ENCODE results near the gene KRT86.

The KRT86 gene

DNA sequence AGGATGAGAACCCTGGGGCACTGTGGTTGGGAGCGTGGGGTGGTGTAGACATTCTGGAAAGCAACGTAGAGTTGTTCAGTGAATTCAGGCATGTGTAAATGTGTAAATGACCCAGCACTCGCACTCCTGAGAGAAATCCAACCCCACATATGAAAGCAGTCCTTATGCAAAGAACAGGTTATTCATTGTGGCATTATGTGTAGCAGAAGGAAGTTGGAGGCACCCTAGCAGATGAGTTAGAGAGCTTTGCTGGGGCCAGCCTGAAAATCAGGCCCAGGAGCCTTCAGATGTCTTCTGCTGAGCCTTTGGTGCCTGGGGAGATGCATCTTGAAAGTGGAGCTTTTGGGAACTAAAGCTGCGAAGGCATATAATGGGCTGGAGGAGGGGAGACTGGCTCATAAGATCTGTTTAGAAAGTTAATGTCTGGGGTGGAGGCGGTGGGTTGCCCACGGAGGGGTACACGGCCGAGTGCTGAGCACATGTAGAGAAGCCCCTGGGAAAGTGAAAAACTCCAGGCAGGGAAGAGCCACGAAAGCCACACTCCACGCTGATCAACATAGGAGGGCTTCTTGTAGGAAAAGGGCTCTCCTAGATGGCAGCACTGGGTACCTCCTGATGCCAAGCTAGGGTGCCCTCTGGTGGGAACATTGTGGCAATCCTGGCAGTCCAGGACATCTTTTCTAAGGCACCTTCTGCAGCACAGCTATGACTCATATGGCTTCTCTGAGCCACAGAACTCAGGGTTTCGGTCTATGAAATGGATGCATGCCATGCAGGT is 52.8 kb downstream of the KRT86 start:
- TF ChIP-seq, protein P1, sequence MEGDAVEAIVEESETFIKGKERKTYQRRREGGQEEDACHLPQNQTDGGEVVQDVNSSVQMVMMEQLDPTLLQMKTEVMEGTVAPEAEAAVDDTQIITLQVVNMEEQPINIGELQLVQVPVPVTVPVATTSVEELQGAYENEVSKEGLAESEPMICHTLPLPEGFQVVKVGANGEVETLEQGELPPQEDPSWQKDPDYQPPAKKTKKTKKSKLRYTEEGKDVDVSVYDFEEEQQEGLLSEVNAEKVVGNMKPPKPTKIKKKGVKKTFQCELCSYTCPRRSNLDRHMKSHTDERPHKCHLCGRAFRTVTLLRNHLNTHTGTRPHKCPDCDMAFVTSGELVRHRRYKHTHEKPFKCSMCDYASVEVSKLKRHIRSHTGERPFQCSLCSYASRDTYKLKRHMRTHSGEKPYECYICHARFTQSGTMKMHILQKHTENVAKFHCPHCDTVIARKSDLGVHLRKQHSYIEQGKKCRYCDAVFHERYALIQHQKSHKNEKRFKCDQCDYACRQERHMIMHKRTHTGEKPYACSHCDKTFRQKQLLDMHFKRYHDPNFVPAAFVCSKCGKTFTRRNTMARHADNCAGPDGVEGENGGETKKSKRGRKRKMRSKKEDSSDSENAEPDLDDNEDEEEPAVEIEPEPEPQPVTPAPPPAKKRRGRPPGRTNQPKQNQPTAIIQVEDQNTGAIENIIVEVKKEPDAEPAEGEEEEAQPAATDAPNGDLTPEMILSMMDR (conservative IDR thresholded peaks at IDR 0.05; ENCODE audit: low read depth, low read length) = peak; percentile 88
- no peak overlapping the region for H3K4me3 ChIP-seq (ENCODE audit: low read depth, low read length)
- peak; percentile 92 for DNase-seq (ENCODE audit: low read depth)

DNA sequence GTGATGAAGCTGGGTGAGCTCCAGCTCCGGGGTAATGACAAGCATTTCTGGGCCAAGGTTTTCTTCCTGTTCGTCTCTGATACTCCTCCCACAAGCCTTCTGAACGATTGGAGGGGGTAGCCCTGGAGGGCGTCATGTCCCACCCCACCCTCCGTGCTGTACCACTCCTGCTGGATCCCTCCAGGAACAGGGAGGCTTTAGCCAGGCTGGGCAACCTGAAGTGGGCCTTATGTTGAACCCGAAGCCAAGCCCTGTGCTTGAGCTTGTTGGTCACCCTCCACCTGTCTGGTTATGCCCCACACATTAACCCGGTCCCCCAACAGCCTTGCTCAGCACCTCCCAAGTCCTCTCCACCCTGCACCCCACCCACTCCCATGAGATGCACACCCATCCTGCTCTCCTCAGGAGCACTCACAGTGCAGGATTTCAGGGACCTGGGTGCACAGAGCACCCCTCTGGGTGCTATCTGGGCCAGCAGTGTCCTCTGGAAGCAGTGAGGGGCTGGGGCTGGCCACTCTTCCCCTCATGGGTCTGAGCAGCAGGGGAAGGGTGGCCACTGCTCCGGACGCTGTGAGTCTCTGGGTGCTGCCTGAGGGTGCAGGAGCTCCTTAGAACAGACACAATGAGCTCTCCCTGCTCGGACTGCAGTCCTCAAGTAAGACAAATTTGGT is 53.5 kb downstream of the KRT86 start:
- no peak for DNase-seq (ENCODE audit: low read depth)
- TF ChIP-seq, protein P1 (conservative IDR thresholded peaks at IDR 0.05; ENCODE audit: low read depth, low read length) = no peak
- H3K4me3 ChIP-seq (ENCODE audit: low read depth, low read length) = no peak overlapping the region

DNA sequence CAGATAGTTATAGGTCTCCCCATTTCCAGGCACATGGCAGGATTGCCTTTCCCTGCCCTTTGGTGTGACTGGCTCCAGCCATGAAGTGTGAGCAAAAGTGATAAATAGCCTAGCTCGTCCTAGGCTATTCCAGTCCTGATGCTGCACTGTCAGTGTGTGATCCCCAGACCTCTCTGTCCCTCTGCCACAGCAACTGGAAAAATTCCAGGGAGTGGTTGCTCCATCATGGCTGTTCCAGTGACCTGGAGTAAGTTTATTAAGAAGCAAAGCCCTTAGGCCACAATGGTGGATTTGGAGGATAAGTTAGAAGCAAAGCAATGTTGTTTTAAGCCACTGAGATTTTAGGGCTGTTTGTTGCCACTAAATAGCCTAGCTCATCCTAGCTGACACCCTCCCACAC is 56.6 kb downstream of the KRT86 start:
- TF ChIP-seq, protein P1 (conservative IDR thresholded peaks at IDR 0.05; ENCODE audit: low read depth, low read length) = no peak
- DNase-seq (ENCODE audit: low read depth) = no peak
- H3K4me3 ChIP-seq (ENCODE audit: low read depth, low read length) = no peak overlapping the region

DNA sequence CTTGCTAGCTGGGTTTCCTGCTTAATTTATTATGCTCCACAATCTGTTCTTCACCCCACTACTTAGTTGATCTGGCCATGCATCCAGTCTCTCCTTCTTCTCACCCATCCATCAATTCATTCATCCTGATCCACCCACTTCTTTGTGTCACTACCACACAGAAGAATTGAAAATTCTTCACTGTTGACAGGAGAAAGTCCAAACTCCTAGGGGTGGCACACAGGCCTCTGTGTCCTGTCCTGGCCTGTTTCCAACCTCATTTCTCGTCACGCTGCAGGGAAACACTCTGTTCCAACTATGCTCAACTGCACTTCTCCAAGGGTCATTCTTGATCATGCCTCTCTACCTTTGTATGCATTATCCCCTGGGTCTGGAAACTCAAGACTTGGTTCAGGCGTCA is 57.4 kb downstream of the KRT86 start:
- DNase-seq (ENCODE audit: low read depth) = no peak
- TF ChIP-seq, protein P1 (conservative IDR thresholded peaks at IDR 0.05; ENCODE audit: low read depth, low read length) = no peak

DNA sequence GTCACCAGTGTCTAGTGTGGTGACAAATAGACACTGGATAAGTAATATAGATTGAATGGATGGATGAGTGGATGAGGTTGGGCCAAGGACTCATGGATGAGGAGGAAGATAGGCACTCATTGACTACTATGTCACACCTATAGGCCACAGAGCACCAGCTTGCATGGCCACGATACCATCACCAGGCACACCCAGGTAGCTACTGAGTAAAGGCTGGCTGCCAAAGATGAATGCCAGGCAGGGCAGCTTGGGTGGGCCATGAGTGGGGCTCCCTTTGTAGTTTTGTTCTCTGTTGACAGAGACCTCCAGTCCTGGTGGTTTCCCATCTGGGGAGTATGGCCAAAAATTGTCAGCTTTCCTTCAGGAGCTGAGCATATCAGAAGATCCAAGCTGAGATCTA is 57.9 kb downstream of the KRT86 start:
- DNase-seq (ENCODE audit: low read depth) = no peak
- TF ChIP-seq, protein P1 (conservative IDR thresholded peaks at IDR 0.05; ENCODE audit: low read depth, low read length) = no peak
- H3K4me3 ChIP-seq (ENCODE audit: low read depth, low read length) = no peak overlapping the region

More for the DNA sequence above, 57.4 kb downstream of the KRT86 start:
- no peak overlapping the region for H3K4me3 ChIP-seq (ENCODE audit: low read depth, low read length)

DNA sequence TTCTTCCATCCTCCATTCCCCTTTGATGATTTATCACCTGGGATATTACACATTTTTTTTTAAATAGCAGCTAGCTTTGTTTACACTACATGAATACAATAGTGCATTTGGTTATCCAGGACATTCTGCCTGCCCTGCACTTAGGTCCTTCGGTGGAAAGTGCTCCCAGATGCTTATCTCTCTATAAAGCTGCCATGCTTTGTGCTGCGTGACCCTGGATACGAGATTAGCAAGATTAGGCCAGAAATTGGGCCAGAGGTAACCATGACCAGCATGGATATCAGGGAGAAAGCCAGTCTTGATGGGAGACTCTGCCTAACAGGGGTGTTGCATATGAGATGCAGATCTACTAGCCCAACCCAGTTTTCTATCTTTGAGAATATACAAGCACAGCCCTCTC is 58.9 kb downstream of the KRT86 start:
- TF ChIP-seq, protein P1 (conservative IDR thresholded peaks at IDR 0.05; ENCODE audit: low read depth, low read length) = no peak
- DNase-seq (ENCODE audit: low read depth) = no peak
- no peak overlapping the region for H3K4me3 ChIP-seq (ENCODE audit: low read depth, low read length)

Measured in choroid plexus epithelial cell (primary cell).